GM19099 (cell line): ENCODE results near the gene PMEPA1.

Experiments
- POLR2A ChIP-seq: IDR thresholded peaks from 3 replicates; pipeline ENCODE4 v1.6.1; 2011; ENCODE audit warnings: low read depth; ENCODE audit not compliant: insufficient read length; ENCODE audit errors: extremely low read depth

PMEPA1 gene

GRCh38 chr20:57744206-57744605, 34.4 kb upstream of the PMEPA1 start:
- no peak for TF ChIP-seq POLR2A

- TF ChIP-seq POLR2A: no peak
Observed at GRCh38 chr20:57743450-57744095, 33.8 kb upstream of the PMEPA1 start.

GRCh38 chr20:57742507-57743181, 32.8 kb upstream of the PMEPA1 start:
- TF ChIP-seq POLR2A: no peak

GRCh38 chr20:57738484-57738883, 28.7 kb upstream of the PMEPA1 start:
- TF ChIP-seq POLR2A: no peak

GRCh38 chr20:57738053-57738452, 28.2 kb upstream of the PMEPA1 start:
- TF ChIP-seq POLR2A: no peak

- no peak for TF ChIP-seq POLR2A
Observed at GRCh38 chr20:57737349-57737748, 27.5 kb upstream of the PMEPA1 start.

GRCh38 chr20:57736738-57737347, 27.0 kb upstream of the PMEPA1 start:
- no peak for TF ChIP-seq POLR2A

GRCh38 chr20:57735831-57736737, 26.3 kb upstream of the PMEPA1 start:
- no peak for TF ChIP-seq POLR2A

- no peak for TF ChIP-seq POLR2A
Observed at GRCh38 chr20:57734754-57735153, 24.9 kb upstream of the PMEPA1 start.

GRCh38 chr20:57732226-57732625, 22.4 kb upstream of the PMEPA1 start:
- TF ChIP-seq POLR2A: no peak

- no peak for TF ChIP-seq POLR2A
Observed at GRCh38 chr20:57728762-57729161, 18.9 kb upstream of the PMEPA1 start.

- no peak for TF ChIP-seq POLR2A
Observed at GRCh38 chr20:57727863-57728262, 18.0 kb upstream of the PMEPA1 start.

GRCh38 chr20:57725636-57726035, 15.8 kb upstream of the PMEPA1 start:
- no peak for TF ChIP-seq POLR2A

- TF ChIP-seq POLR2A: no peak
Observed at GRCh38 chr20:57724610-57725405, 15.0 kb upstream of the PMEPA1 start.

GRCh38 chr20:57723816-57724215, 14.0 kb upstream of the PMEPA1 start:
- no peak for TF ChIP-seq POLR2A

- TF ChIP-seq POLR2A: no peak
Observed at GRCh38 chr20:57719951-57720350, 10.1 kb upstream of the PMEPA1 start.
